HS-27A (cell line): ENCODE results near the gene BABAM2.

ENCODE experiments used
- DNase-seq: peaks from one replicate; pipeline ENCODE4 v3.0.0-alpha.2; 2012; ENCODE audit warnings: low read depth, missing footprints

The BABAM2 gene

DNA sequence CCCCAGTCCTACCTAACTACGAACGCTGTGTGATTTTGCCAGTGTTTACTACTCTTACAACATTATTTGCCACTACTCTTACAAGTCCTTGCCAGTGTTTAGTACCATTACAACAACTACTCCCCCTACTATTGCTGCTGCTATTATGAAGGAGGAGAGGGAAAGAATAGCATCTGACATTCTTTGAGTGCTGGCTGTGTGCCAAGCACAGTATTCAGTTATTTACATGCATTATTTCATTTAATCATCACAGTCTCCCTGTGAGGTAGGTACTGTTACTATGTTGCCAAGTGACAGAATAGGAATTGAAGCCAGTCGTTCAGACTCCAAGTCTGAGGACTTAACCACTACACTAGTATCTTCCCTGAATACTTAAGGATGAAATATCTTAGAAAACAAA lies 316.2 kb downstream of the BABAM2 start:
- no peak for DNase-seq

DNA sequence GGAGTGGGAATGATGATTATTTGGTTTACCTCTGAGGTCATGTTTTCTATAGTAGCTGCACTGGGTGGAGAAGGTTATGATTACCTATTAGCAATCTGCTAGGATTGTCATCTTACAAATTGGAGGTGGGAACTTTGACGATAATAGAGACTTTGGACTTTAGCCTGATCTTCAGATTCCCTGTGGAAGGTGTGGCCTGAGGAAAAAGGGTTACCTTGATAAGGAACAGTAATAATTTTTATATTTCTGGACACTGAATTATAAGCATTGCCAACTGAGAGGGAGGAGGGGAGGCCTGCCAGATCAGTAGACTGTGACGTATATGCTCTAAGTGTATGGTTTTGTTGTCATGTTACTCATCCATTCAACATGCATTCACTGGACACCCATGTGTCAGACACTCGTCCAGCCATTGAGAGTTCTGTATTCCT lies 318.7 kb downstream of the BABAM2 start:
- DNase-seq, result no peak

DNA sequence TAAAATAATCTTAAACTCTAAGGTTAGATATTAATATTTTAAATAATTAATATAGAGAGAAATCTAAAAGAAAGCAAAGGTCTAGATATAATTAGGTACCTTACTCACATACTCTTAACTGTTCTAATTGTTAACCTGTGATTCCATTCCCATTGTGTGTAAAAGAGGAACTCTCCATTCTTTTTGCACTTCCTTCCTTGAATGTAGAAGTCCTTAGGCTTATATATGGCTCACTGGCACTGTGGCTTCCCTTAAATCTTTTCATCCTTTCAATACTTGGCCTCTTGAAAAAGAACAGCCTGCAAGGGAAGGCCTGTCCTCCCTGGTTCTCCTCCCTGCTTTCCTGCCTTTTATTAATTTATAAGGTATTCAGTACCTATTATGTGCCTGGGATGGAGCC lies 319.3 kb downstream of the BABAM2 start:
- no peak for DNase-seq

DNA sequence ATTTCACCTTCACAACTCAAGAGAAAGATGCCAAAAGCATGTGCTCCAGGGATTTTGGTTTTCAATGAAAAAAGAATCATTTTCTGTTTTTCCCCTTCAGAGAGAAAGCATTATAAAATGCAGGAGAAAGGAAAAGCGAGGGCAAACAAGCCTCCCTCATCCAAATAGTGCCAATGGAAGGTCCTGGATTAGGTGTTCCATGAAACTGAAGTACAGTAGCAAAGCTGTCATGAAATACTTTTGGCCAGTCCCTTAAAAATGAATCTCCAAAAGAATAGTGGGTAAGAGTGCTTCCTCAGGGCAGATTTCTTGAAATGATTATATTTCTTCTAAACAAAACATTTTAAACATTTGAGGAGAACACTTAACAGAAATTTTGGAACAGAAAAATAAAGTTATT lies 320.0 kb downstream of the BABAM2 start:
- no peak for DNase-seq

DNA sequence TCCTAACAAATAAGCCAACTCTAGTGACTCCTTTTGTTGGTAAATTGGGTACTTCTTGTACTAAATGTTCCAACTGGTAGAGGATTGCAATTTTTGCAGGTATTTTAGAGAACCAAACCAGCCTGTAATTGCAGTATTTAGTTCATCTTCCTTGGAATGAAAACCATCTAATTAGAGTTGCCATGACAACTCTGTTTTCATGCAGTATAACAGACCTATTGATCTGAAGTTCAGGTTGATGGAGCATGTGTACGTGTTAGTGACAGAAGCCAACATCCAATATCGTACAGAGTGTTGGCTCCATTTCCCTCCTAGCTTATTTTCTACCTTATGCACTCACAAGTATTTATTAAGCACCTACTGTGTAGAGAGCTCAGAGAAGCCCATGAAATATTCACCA lies 325.8 kb downstream of the BABAM2 start:
- DNase-seq, result no peak

DNA sequence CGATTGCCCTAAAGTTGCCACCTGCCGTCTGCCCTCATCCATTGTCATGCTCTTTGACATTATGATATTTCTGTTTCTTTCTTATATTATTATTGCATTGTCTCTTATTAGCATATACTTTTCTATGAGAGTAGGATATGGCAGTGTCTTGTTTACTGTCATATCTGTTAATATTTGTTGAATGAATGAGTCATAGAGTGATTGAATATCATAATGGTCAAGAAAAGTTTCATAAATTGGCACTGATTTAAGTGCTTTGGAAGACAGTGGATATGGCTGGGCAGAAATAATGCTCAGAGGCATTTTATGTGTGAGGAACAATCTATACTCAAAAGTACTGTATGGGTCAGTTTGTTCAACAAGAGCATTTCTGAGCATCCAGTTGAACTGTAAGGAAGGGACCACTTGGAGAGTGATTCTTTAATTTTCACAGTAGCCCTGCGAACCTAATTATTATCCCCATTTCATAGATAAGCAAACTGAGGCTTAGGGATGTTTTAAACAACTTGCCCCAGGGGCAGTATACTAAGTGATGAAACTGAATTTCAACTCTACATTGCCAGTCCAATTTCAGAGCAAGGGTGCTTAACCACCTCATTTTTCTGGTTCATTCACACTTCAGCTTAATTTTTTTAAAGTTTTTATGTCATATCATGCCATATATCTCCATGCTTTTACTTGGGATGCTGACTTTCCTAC lies 326.7 kb downstream of the BABAM2 start:
- DNase-seq, result no peak

DNA sequence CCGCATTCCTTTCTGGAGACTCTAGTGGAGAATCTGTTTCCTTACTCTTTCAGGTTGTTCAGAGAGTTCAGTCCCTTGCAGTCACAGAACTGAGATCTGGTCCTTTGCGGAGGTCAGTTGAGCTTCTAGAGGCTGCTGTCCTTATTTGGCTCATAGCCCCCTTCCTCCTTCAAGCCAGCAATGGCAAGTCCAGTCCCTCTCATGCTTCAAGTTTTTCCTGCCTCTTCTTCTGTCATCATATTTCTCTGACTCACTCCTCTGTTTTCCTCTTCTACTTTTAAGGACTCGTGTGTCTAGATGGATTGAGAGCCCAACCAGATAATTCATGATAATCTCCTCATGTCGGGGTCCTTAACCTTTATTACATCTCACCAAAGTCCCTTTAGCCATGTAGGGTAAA lies 328.6 kb downstream of the BABAM2 start:
- no peak for DNase-seq

DNA sequence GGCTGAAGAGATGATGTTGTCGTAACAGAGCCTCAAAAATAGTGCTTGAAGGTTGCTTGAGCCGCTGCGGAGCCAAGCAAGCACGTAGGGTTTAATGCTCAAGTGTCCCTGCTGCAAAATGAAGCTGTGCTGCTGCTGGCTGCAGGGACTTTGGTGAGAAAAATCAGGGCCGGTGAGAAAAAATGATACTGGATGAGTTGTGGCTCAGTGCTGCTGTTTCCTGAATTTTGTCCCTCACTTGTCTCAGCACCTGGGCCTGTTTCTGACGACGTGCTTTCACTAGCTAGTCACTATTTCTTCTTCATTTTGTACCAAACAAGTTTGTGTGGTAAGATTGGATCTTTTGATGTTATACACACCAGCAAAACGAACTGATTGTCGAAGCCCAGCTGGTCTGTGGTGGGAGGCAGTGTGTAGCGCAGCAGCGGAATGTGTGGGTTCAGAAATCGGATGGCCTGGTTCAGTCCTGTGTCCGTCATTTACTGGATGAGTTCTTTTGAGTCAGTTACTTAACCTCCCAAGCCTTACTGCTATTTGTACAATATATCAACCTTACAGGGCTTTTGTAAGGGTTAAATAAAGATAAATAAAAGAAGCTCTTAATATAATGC lies 329.3 kb downstream of the BABAM2 start:
- no peak for DNase-seq

DNA sequence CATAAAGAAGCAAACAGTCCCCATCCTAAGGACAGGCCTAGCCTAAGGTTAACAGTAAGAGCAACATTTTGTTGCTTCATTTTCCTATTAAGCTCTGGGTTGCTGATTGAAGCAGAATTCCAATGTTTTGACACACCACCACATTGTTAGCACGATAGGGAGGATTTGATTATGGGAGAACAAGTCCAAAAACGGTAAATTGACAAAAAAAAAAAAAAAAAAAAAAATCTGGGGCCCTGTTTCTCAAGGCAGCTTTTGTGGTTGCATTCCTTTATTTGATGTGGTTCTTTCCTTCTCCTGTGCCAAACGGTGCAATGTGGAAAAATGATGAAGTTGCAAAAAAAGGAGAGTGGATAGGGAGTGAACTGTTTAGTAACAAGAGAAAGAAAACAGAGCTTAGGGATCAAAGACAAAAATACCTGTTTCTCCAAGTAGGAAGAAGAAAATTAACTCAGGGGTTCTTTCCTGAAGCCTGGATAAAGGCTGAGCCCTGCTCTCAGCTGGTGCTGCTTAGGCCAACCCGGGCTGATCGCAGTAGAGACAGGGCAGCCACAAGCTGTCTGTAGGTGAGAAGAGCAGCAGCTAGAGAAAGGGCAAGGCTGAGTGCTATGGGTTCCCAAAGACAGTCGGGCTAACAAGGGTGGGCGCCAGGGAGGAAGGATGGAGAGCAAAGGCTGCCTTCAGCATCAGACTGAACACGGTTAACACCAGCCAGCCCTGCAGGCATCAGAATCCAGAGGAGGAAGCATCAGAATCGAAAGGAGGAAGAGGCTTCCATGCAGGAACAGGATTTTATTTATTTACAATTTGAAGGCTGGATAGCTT lies 334.3 kb downstream of the BABAM2 start:
- peak; percentile 52 for DNase-seq

DNA sequence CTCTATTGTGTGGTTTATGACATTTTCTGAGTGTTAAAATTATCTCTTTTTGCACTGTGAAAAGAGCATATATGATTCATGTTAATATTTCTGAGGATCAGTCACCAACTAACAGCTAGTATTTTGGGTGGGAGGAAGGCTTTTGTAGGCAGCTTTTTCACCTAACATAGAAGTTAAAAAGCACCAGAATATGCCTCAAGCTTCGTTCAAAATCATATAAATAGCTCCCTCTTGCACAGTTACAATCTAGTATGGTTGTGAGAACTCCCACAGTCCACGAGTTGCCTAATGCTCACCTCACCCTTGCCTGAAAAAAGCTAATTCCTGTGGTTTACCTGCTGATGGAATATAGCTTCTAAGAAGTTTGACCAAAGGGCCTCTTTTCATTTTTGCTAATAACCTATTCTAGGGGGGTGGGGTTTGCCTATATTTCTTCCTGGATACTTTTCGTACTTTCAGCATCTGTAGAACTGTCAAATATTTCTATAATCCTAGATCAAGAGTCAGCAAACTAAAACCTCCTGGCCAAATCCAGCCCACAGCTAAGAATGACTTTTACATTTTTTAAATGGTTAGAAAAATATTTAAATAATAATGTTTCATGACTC lies 335.0 kb downstream of the BABAM2 start:
- no peak for DNase-seq

DNA sequence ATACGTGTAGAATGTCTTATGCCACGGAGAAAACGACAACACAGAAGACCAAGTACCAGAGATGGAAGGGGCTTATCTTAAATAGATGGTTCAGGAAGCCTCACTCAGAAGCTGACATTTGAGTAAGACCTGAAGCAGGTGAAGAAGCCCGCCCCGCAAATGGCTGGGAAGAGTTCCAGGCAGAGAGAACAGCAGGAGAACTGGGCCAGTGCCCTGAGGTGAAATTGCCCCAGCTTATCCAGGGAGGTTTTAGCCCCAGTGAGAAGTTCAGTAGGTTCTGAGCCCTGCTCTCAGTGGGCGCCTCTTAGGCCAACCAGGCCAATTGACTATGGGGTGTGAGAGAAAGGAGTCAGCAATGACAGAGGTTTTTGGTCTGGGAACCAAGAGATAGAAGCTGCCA lies 336.0 kb downstream of the BABAM2 start:
- DNase-seq, result no peak

DNA sequence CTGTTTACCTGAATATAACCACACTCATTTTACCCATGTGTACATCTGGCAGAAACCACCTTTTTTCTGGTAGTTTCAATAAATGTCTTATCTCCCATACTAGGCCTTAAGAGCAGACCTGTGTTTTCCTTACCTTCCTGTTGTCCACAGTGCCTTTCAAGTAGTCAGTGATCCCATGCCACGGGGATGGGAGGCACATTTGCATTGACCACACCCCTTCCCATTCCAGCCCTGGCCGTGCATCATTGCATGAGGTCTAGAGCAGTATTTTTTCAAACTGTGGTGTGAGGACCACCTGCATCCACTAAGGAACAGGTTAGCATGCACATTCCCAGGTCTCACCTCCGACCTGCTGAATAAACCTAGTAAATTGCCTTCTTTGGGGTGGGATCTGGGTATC lies 337.0 kb downstream of the BABAM2 start:
- no peak for DNase-seq

DNA sequence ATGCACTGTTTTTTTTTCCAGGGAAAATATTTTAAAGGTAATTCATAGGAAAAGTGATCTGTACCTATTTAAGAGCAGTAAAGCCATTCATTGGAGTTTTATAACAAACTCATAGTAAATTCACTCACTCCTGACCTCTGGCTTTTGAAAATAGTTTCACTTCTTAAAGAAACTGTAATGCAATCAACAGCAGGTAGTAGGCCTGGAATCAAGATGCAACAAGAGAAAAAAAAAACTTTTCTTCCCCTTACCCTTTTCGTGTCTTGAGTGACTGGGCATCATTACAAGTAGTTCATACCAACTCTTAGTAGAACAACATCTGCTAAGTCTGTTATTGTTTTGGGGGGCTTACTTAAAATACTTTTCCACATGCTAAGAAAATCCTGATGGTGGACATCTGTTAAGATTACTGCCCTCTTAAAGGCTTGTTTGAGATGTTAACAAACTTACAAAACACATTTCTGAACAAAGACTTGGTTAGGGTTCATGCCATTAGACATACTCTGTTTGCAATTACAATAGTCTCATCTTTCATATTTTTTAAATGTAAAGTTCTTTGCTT lies 338.0 kb downstream of the BABAM2 start:
- no peak for DNase-seq

DNA sequence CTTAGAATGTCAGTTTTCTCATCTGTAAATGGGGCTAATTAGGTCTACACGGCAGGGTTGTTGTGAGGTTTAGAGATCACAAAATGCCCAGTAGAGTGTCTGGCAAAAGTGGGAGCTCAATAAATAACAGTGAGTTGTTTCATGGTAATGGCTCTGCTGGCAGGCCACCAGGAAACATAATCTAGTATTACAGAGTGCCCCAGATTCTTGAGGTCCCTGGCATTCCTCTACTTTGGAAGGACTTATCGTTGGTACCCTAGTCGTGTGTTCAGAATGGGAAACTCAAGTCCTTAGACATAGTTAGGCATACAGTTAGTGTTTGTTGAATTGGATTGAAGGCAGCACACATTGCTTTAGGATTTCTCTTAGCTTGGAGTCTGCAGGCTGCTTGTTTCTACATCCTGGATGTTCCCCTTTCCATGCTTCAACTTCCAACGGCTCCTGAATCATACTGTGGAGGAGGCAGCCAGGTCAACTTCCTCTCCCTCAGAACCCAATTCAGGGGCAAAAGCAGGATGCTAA lies 340.6 kb downstream of the BABAM2 start:
- peak; percentile 53 for DNase-seq

DNA sequence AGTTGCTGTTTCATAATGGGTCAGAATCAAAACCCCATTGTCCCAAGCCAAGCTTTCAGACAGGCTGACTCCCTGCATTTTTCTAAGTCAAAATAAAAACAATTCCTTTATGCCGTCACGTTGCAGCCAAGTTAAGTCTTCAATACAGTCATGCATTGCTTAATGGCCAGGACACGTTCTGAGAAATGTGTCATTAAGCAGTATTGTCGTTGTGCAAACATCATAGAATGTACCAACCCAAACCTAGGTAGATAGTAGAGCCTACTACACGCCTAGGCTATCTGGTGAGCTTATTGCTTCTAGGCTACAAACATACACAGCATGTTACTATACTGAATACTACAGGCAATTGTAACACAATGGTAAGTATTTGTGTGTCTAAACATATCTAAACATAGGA lies 341.8 kb downstream of the BABAM2 start:
- DNase-seq, result no peak

DNA sequence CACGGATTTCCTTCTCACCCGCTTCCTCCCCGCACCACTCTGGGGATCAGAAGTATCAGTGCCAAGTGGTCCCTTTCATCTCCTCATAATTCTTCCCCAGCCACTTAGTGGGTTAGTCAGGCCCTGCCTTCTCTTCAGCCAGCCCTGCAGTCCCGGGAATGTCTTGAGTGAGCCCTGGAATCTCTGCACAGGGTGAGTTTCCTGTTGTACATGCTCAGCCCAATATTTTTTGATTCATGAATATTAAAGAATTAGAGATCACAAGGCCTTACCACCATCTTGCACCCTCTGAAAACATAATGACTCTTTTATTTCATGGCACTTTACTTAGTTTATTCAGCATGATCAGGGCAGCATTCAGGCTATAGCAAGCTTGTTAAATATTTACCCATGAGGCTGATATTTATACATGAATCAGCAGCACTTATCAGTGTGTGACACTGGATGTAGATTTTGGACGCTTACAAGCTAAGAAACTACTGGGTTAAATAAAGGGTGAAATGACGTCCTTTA lies 342.7 kb downstream of the BABAM2 start:
- no peak for DNase-seq

DNA sequence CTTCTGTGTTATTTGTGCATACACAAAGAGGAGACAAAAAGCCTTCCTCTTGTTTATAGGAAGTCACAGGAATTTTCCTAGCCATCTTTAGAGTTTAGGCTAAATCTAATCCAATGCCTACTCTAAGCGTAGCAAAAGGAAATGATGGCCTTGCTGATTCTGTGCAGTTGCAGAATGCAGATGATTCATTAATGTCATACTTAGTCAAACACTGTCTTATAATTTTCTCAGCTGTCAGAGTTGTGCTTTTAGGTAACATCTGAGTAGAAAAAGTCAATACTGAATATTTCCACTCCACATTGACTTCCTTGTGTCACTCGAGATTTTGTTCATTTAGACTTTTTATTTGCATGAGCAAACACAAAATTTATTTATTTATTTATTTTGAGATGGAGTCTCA lies 344.3 kb downstream of the BABAM2 start:
- DNase-seq, result no peak

DNA sequence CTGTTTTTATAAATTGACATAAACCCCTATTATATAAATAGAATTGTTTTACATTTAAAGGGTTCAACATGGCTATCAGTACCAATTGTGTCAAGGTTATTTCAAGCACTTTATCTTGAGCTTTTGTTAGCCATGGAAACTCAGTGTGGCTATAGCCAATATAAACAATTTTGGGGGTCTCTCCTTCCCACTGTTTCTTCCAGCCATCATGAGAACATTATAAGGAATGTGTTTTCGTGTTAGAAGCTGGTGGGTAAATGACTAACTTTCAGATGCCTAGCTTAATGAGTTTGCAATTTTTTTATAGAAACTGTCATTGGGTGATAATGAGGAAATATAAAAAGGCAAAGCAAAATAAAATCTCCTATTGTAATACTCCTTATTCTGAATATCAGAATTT lies 348.7 kb downstream of the BABAM2 start:
- no peak for DNase-seq

DNA sequence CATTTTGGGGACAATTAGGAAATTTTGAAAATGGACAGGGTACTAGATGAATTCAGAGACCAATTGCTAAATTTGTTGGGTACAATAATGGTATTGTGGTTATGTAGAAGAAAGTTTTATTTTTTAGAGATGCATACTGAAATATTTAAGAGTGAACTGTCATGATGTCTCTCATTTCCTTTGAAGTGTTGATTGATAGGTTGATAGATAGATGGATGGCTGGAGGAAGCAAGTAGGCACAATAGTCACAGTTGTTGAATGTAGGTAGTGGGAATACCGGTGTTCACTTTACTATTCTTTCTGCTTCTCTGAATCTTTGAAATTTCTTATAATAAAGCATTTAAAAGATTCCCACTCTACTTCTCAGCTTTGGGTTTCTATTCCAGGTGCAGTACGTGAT lies 350.4 kb downstream of the BABAM2 start:
- no peak for DNase-seq

DNA sequence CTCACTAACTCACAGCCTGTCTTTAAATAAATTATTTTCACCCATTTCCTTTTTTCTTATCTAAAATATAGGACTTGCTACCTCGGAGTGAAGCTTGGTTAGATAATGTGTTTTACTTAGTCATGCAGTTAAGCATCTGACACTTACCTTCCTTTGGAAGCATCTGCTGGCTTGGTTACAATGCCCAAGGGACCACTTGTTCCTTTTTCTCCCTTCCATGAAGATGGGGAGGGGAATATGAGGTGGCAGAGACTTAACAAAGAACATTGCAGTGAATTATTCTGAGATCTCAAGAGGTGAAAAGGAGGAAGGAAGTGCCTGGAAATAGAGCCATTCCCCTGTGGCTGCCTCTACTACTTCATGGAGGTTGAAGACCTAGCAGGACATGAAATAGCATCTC lies 356.8 kb downstream of the BABAM2 start:
- no peak for DNase-seq

DNA sequence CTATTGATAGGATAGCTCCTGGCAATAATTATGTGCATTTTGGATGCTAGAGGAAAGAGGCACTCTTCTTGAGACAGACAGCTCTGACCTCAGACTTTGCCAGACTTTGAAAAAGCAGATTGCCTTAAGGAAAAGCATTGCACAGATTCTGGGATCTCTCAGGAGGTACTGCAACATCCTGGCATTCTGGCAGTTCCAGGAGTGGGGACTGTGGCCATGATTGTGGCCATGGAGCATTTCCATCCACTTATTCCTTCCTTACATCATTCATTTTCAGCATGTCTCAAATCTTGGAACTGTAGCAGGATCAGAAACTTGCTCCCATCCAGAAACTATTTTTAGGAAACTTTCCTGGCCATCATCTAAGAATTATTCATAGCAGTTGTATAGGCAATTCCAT lies 357.2 kb downstream of the BABAM2 start:
- no peak for DNase-seq

DNA sequence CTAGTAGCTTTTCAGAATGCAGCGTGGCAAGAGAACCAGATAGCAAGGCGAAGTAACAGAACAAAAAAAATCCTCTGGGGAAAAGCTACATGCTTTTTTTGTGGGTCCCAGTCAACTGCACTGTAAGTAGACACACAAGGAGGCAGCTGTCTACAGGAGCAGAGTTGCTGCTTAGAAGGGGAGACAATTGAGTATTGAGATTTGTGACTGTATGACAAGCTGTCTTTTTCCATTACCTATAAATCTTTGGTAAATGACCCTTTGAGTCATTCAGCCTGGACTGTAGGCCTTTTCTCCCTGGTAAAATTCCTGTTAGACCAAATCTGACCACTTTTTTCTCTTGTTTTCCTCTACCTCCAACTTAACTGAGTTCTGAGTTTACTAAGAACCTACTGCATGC lies 358.0 kb downstream of the BABAM2 start:
- no peak for DNase-seq
